Suprapubic skin (tissue), 3 donors: Measurements from ENCODE around the gene CAMTA1.

Source experiments
- POLR2A ChIP-seq, 2 donors: fragments of 450-650 bp; IDR thresholded peaks; one replicate each; pipeline ENCODE4 v1.6.1; 2017; ENCODE audit warnings: antibody characterized with exemption in 2 of 2, mild to moderate bottlenecking in 2 of 2, moderate library complexity in 2 of 2
- TF ChIP-seq, protein P1 (sequence below), 2 donors: fragments of 200-600 bp in 1 of 2; fragments of 450-650 bp in 1 of 2; sonication (generic) in 1 of 2; IDR thresholded peaks; one replicate each; pipeline ENCODE4 v1.5.1; 2016 to 2019; ENCODE audit warnings: antibody characterized with exemption in 2 of 2, mild to moderate bottlenecking in 1 of 2, moderate library complexity in 1 of 2

DNA sequence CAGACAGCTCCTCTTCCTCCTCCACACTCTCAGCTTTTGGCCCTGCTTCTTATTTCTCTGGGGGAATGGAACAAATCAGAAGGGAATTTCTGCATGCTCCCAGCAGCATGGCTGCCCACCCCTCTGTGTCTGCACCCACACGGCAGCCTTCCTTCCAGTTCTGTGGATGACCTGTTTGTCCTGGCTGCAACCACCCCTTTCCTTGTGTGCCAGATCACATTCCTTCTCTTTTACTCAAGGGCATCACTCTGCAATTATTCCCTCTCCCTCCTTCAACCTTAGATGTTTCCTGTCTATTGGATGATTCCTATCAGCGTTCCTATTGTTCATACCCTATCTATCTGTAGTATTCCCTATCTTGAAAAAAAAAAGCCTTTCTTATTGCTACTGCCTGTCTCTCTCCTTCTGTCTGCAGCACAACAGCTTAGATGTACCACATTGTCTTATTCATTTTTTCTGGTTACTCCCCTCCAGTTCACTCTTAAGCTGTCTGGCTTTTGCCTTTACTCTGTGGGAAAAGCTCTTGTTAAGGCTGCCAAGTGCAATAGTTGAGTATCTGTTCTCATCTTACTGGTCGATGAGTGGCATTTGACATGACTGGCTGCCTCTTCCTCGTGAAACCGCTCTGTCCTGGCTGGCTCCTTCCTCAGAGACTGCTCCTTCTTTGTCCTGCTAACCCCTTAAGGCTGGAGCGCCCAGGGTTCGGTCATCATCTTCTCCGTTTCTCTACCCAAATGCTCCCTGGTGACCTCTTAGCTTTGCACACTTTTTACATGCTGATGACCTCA, 351.1 kb downstream of the CAMTA1 start:
- TF ChIP-seq, protein P1, sequence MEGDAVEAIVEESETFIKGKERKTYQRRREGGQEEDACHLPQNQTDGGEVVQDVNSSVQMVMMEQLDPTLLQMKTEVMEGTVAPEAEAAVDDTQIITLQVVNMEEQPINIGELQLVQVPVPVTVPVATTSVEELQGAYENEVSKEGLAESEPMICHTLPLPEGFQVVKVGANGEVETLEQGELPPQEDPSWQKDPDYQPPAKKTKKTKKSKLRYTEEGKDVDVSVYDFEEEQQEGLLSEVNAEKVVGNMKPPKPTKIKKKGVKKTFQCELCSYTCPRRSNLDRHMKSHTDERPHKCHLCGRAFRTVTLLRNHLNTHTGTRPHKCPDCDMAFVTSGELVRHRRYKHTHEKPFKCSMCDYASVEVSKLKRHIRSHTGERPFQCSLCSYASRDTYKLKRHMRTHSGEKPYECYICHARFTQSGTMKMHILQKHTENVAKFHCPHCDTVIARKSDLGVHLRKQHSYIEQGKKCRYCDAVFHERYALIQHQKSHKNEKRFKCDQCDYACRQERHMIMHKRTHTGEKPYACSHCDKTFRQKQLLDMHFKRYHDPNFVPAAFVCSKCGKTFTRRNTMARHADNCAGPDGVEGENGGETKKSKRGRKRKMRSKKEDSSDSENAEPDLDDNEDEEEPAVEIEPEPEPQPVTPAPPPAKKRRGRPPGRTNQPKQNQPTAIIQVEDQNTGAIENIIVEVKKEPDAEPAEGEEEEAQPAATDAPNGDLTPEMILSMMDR (IDR thresholded peaks at IDR 0.05) = no peak
- TF ChIP-seq POLR2A (IDR thresholded peaks at IDR 0.05) = no peak
